ENCODE results near the gene WWOX.
A peak's percentile ranks its signal among the peaks of the same experiment; 100 is the strongest.

WWOX gene

DNA sequence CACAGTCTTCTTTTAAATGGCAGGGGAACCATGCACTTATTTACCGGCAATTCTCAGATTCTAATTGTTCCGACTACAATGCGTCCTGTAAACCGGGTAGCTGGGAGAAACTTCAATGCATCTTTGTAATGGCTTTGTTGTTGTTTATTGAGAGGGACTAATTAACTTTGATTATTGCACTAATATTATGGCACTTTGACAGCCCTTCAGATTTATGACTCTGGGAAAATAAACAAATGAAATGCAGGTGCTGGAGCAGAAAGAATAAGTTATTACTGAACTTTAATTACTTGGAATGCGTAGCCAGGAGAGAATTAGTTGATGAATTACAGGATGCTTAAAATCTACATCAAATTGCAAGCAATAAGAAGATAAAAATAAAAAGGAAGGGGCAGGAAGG, 77.0 kb downstream of the WWOX start:
- no peak for DNase-seq (ENCODE audit: extremely low read depth, low read depth)

DNA sequence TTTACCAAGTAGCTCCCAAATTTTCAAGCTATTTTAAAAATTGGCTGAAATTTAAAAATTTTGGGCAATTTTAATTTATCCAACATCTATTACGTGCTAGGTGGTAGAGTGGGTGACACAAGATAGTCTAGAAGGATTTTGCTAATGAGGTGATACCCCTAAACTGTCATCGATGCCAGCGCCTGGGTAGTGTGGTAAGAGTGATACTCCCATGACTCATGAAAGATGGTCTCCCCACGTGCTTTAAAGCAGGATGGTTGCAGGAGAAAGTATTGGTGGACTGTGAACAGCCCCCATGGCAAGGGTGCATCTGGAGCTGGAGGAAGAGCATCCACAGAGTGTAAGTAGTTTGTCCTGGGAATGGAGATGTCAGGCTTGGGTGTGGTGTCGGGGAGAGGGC, 77.8 kb downstream of the WWOX start:
- TF ChIP-seq, protein P1, sequence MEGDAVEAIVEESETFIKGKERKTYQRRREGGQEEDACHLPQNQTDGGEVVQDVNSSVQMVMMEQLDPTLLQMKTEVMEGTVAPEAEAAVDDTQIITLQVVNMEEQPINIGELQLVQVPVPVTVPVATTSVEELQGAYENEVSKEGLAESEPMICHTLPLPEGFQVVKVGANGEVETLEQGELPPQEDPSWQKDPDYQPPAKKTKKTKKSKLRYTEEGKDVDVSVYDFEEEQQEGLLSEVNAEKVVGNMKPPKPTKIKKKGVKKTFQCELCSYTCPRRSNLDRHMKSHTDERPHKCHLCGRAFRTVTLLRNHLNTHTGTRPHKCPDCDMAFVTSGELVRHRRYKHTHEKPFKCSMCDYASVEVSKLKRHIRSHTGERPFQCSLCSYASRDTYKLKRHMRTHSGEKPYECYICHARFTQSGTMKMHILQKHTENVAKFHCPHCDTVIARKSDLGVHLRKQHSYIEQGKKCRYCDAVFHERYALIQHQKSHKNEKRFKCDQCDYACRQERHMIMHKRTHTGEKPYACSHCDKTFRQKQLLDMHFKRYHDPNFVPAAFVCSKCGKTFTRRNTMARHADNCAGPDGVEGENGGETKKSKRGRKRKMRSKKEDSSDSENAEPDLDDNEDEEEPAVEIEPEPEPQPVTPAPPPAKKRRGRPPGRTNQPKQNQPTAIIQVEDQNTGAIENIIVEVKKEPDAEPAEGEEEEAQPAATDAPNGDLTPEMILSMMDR (IDR thresholded peaks at IDR 0.05; ENCODE audit: low read depth, low read length) = no peak
- no peak for DNase-seq (ENCODE audit: extremely low read depth, low read depth)

More for the DNA sequence above, 77.0 kb downstream of the WWOX start:
- TF ChIP-seq, protein P1 (IDR thresholded peaks at IDR 0.05; ENCODE audit: low read depth, low read length) = no peak

DNA sequence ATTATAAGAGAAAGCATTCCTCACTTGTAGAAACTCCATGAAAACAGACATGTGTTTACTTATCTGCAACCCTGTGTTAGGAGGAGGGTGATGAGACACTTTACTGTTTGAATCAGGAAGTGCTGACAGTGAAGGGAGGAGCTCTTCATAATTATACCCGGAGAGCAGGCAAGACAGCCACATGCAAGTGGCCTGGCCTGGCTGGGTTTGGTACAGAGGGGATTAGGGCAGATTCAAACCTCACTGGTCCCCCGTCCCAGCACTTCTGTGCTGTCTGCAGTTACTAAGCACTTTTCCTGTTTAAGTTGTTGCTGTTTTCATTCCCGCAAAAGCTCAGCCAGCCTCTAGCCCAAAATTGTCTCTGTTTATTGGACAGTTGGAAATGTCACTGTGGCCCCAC, 78.5 kb downstream of the WWOX start:
- DNase-seq (ENCODE audit: extremely low read depth, low read depth) = no peak
- TF ChIP-seq, protein P1 (IDR thresholded peaks at IDR 0.05; ENCODE audit: low read depth, low read length) = no peak

DNA sequence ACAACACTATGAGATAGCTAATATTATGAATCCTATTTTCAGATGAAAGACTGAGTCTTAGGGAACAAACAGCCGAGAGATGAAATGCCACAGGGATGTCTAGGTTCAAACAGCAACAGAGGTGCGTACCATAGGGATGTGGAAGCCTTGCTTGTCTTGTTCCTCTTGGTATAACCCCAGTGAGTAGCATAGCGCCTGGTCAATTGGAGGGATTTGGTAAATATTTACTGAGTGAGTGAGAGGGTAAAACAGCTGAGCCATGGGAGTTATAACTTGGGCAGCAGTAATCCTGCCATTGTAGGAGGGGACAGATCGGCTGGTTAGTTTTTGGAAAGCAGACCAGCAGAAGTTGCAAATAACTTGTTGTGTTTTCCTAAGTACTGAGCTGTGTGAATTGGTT, 80.2 kb downstream of the WWOX start:
- no peak for DNase-seq (ENCODE audit: extremely low read depth, low read depth)
- TF ChIP-seq, protein P1 (IDR thresholded peaks at IDR 0.05; ENCODE audit: low read depth, low read length) = no peak

DNA sequence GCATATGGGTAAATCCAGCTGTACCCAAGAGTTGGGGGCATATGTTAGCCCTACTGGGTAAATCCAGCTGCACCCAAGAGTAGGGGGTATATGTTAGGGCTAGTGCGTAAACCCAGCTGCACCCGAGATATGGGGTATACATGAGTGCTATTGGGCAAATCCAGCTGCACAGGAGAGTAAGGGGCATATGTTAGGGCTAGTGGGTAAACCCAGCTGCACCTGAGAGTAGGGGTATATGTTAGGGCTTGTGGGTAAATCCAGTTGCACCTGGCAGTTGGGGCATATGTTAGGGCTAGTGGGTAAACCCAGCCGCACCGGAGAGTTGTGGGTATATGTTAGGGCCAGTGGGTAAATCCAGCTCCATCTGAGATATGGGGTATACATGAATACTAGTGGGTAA, 80.9 kb downstream of the WWOX start:
- TF ChIP-seq, protein P1 (IDR thresholded peaks at IDR 0.05; ENCODE audit: low read depth, low read length) = no peak
- no peak for DNase-seq (ENCODE audit: extremely low read depth, low read depth)

DNA sequence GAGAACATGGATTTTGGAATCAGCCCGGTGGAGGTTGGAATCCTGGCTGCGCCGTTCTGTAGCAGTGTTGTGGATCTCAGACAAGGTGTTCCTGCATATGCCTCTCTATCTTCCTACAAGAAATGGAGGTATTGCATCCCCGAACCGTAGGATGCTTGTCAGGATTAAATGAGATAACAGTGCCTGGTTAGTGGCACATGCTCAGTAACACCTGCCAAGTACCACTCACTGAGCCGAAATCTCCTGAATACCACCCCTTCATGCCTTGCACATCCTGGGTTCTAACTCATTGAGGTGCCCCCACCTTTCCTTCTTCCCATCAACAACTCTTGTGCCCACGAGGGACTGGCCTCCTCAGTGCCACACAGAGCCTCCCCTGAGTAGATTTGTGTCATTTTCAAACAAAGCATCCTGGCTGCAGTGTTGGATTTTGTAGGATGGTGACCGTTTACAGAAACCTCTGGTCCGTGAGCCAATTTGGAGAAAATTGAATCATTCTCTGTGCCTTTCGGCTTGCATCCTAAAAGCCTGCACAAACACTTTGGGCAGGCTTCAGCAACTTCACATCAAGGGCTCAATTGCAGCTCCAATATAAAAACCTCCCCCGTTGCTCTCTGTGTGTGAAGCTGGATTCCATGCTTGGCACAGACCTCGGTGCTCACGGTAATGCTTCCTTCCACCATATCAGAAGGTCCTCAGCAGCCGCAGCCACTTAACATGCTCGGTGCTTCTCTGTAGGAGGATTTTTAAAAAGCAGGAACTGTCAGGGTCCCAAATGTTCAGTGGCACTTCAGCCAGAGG, 84.2 kb downstream of the WWOX start:
- TF ChIP-seq, protein P1 (IDR thresholded peaks at IDR 0.05; ENCODE audit: low read depth, low read length) = no peak
- DNase-seq (ENCODE audit: extremely low read depth, low read depth) = no peak

DNA sequence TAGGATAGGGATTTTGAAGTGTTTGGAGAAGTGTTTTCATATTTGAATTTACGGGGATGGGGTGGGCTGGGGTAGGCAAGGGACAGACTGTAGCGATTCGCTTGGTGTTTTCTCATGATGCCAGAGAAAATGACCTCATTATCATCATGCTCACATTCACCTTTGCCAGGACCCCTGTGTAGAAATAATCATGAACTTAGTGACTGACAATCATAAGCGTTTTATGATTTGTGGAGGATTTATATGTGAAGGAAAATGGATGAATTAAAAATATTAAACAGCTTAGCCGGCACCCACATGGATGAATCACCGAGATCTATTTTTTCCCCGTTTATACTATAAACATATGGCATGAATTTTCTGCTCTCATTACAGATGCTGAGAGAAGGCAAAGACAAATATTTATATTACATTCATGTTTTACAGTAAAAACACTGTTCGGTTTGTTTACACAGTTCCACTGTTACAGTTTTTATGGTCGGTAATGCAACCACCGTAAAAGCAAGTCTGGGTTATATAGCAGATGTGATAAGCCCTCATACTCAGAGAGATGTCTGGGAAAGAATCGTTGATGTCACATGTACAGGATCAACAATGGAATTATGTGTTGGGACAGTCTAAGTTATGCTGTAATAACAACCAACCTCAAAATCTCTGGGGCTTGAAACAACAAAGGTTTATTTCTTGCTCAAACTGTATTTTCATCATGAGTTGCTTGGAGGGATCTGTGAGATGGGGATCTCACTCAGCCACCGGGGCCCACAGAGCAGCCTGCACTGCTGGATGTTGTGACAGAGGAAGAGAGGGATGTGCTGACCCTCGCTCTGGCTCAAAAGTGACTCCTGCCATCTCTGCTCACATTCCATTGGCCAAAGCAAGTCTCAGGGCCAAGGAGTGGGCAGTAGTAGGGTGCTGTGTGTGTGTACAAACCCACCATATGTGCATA, 85.1 kb downstream of the WWOX start:
- DNase-seq (ENCODE audit: extremely low read depth, low read depth) = peak; percentile 43
- TF ChIP-seq, protein P1 (IDR thresholded peaks at IDR 0.05; ENCODE audit: low read depth, low read length) = no peak
